ENCODE results near the gene DHRS2.

Gene DHRS2

GRCh38 chr14:23646648-23647549, 10.7 kb downstream of the DHRS2 start:
- DNase-seq (ENCODE audit: low spot score), result no peak

- no peak for DNase-seq (ENCODE audit: low spot score)
Measured at GRCh38 chr14:23647619-23648018, 11.5 kb downstream of the DHRS2 start.

GRCh38 chr14:23648764-23649460, 12.7 kb downstream of the DHRS2 start:
- DNase-seq (ENCODE audit: low spot score), result no peak

GRCh38 chr14:23650506-23650905, 14.3 kb downstream of the DHRS2 start:
- no peak for DNase-seq (ENCODE audit: low spot score)

GRCh38 chr14:23653051-23653450, 16.9 kb downstream of the DHRS2 start:
- DNase-seq (ENCODE audit: low spot score), result no peak

- DNase-seq (ENCODE audit: low spot score), result no peak
Measured at GRCh38 chr14:23654231-23654630, 18.1 kb downstream of the DHRS2 start.

- no peak for DNase-seq (ENCODE audit: low spot score)
Measured at GRCh38 chr14:23657959-23658470, 21.9 kb downstream of the DHRS2 start.

- DNase-seq (ENCODE audit: low spot score), result peak; percentile 25
Measured at GRCh38 chr14:23660290-23661226, 24.4 kb downstream of the DHRS2 start.

- DNase-seq (ENCODE audit: low spot score), result no peak
Measured at GRCh38 chr14:23661542-23661941, 25.4 kb downstream of the DHRS2 start.

GRCh38 chr14:23663127-23663526, 27.0 kb downstream of the DHRS2 start:
- no peak for DNase-seq (ENCODE audit: low spot score)

GRCh38 chr14:23663711-23664110, 27.5 kb downstream of the DHRS2 start:
- no peak for DNase-seq (ENCODE audit: low spot score)

- no peak for DNase-seq (ENCODE audit: low spot score)
Measured at GRCh38 chr14:23664207-23664885, 28.2 kb downstream of the DHRS2 start.

- no peak for DNase-seq (ENCODE audit: low spot score)
Measured at GRCh38 chr14:23665302-23666016, 29.3 kb downstream of the DHRS2 start.

GRCh38 chr14:23667134-23667533, 31.0 kb downstream of the DHRS2 start:
- DNase-seq (ENCODE audit: low spot score), result no peak

- no peak for DNase-seq (ENCODE audit: low spot score)
Measured at GRCh38 chr14:23669441-23669840, 33.3 kb downstream of the DHRS2 start.

- DNase-seq (ENCODE audit: low spot score), result no peak
Measured at GRCh38 chr14:23670481-23670880, 34.3 kb downstream of the DHRS2 start.

- DNase-seq (ENCODE audit: low spot score), result no peak
Measured at GRCh38 chr14:23672200-23672599, 36.0 kb downstream of the DHRS2 start.

- no peak for DNase-seq (ENCODE audit: low spot score)
Measured at GRCh38 chr14:23675337-23675736, 39.2 kb downstream of the DHRS2 start.

GRCh38 chr14:23675906-23676305, 39.7 kb downstream of the DHRS2 start:
- DNase-seq (ENCODE audit: low spot score), result no peak

- DNase-seq (ENCODE audit: low spot score), result no peak
Measured at GRCh38 chr14:23681337-23681736, 45.2 kb downstream of the DHRS2 start.
